Measurements from ENCODE around the gene MARCHF6. TPM values are rescaled to one million over a fixed set of nuclear protein-coding genes. Genes with fewer than 3 reads are reported as not detected.
"Not testable (repeated sequence)": the region's sequence is repeated elsewhere in the genome, so short reads cannot be mapped to it uniquely, and the experiment has no call there.

Gene MARCHF6
- total RNA-seq, 1 donor from 2014 or later, result 89.2 TPM

- intact Hi-C loops (cut with micrococcal nuclease), result no loop called here
Observed at GRCh38 chr5:10323588-10324488, 29.7 kb upstream of the MARCHF6 start.

GRCh38 chr5:10324518-10325370 lies 28.8 kb upstream of the MARCHF6 start:
- intact Hi-C loops (cut with micrococcal nuclease), result no loop called here

- intact Hi-C loops (cut with micrococcal nuclease), result no loop called here
Observed at GRCh38 chr5:10328323-10328722, 25.2 kb upstream of the MARCHF6 start.

GRCh38 chr5:10329446-10329819 lies 24.1 kb upstream of the MARCHF6 start:
- intact Hi-C loops (cut with micrococcal nuclease), result no loop called here

- intact Hi-C loops (cut with micrococcal nuclease), result no loop called here
Observed at GRCh38 chr5:10329820-10330481, 23.5 kb upstream of the MARCHF6 start.

GRCh38 chr5:10330511-10331230 lies 22.8 kb upstream of the MARCHF6 start:
- intact Hi-C loops (cut with micrococcal nuclease), result no loop called here

GRCh38 chr5:10331341-10331796 lies 22.1 kb upstream of the MARCHF6 start:
- intact Hi-C loops (cut with micrococcal nuclease), result no loop called here

- intact Hi-C loops (cut with micrococcal nuclease), result no loop called here
Observed at GRCh38 chr5:10332301-10332700, 21.2 kb upstream of the MARCHF6 start.

GRCh38 chr5:10333154-10334006 lies 20.1 kb upstream of the MARCHF6 start:
- intact Hi-C loops (cut with micrococcal nuclease), result no loop called here

GRCh38 chr5:10334831-10335230 lies 18.7 kb upstream of the MARCHF6 start:
- intact Hi-C loops (cut with micrococcal nuclease), result no loop called here

- intact Hi-C loops (cut with micrococcal nuclease), result no loop called here
Observed at GRCh38 chr5:10335711-10336470, 17.6 kb upstream of the MARCHF6 start.

- intact Hi-C loops (cut with micrococcal nuclease), result no loop called here
Observed at GRCh38 chr5:10337107-10337506, 16.4 kb upstream of the MARCHF6 start.

GRCh38 chr5:10337986-10338385 lies 15.5 kb upstream of the MARCHF6 start:
- intact Hi-C loops (cut with micrococcal nuclease), result no loop called here

GRCh38 chr5:10338686-10339057 lies 14.8 kb upstream of the MARCHF6 start:
- intact Hi-C loops (cut with micrococcal nuclease), result no loop called here

- intact Hi-C loops (cut with micrococcal nuclease), result no loop called here
Observed at GRCh38 chr5:10339058-10339811, 14.3 kb upstream of the MARCHF6 start.

- intact Hi-C loops (cut with micrococcal nuclease), result no loop called here
Observed at GRCh38 chr5:10339958-10340357, 13.5 kb upstream of the MARCHF6 start.

- intact Hi-C loops (cut with micrococcal nuclease), result no loop called here
Observed at GRCh38 chr5:10343486-10343885, 10.0 kb upstream of the MARCHF6 start.

GRCh38 chr5:10344461-10345106 lies 8.9 kb upstream of the MARCHF6 start:
- intact Hi-C loops (cut with micrococcal nuclease), result not testable (repeated sequence)
